Thyroid gland (tissue), 4 donors: Measurements from ENCODE around the gene JHY.

ENCODE experiments used
- CTCF ChIP-seq, 6 experiments: fragments of 200-600 bp in 3 of 6; fragments of 450-650 bp in 3 of 6; sonication (generic) in 3 of 6; IDR thresholded peaks; one replicate each; pipeline ENCODE4 v1.5.1; 2016 to 2019; ENCODE audit warnings: antibody characterized with exemption in 6 of 6, mild to moderate bottlenecking in 2 of 6, inconsistent platforms in 1 of 6, moderate library complexity in 1 of 6
- POLR2A ChIP-seq, 2 donors: fragments of 450-650 bp; IDR thresholded peaks; one replicate each; pipeline ENCODE4 v1.6.1; 2017; ENCODE audit warnings: antibody characterized with exemption in 2 of 2, mild to moderate bottlenecking in 2 of 2, moderate library complexity in 1 of 2

GRCh38 chr11:122843281-122844141, 39.0 kb upstream of the JHY start:
- TF ChIP-seq POLR2A (IDR thresholded peaks at IDR 0.05): no peak
- no peak for TF ChIP-seq CTCF (IDR thresholded peaks at IDR 0.05)
